Mesendoderm (in vitro differentiated cells): ENCODE measurements around the gene NTS.
A peak's percentile ranks its signal among the peaks of the same experiment; 100 is the strongest.

ENCODE experiments used
- DNase-seq: peaks from one replicate; pipeline ENCODE4 v3.0.0; 2013
- H2AK5ac ChIP-seq: 2 replicates; pipeline ENCODE4 v1.6.1; 2013; ENCODE audit warnings: low read length, inconsistent platforms
- H2BK120ac ChIP-seq: 2 replicates; pipeline ENCODE4 v1.6.1; 2013; ENCODE audit warnings: low read depth, mild to moderate bottlenecking, low read length, moderate library complexity, mixed read lengths
- H2BK15ac ChIP-seq: replicated peaks from 2 replicates; pipeline ENCODE4 v1.6.1; 2013; ENCODE audit warnings: low read depth, mild to moderate bottlenecking, moderate library complexity
- H2BK5ac ChIP-seq: 2 replicates; pipeline ENCODE4 v1.6.1; 2013; ENCODE audit warnings: low read length, inconsistent platforms
- H3K18ac ChIP-seq: 2 replicates; pipeline ENCODE4 v1.6.1; 2013; ENCODE audit warnings: mild to moderate bottlenecking, low read length, mixed read lengths
- H3K23ac ChIP-seq: one replicate; pipeline ENCODE4 v1.6.1; 2013; ENCODE audit warnings: low read length
- H3K27ac ChIP-seq: 2 replicates; pipeline ENCODE4 v1.5.1; 2013; ENCODE audit warnings: low read depth, mild to moderate bottlenecking, inconsistent platforms, low read length, moderate library complexity
- H3K27me3 ChIP-seq: 2 replicates; pipeline ENCODE4 v1.6.1; 2013; ENCODE audit warnings: low read length, control low read depth, mild to moderate bottlenecking, inconsistent platforms; ENCODE audit not compliant: insufficient read depth, poor library complexity
- H3K36me3 ChIP-seq: 2 replicates; pipeline ENCODE4 v1.6.1; 2013; ENCODE audit warnings: low read length, inconsistent platforms; ENCODE audit not compliant: control insufficient read depth, insufficient read depth
- H3K4ac ChIP-seq: one replicate; pipeline ENCODE4 v1.6.1; 2013; ENCODE audit warnings: low read depth, mild to moderate bottlenecking, low read length, moderate library complexity
- H3K4me1 ChIP-seq: 2 replicates; pipeline ENCODE4 v1.6.1; 2013; ENCODE audit warnings: low read depth, low read length, inconsistent platforms; ENCODE audit not compliant: control insufficient read depth
- H3K4me2 ChIP-seq: 2 replicates; pipeline ENCODE4 v1.6.1; 2013; ENCODE audit warnings: low read length
- H3K4me3 ChIP-seq: 2 replicates; pipeline ENCODE4 v1.5.1; 2013; ENCODE audit warnings: mild to moderate bottlenecking, low read length
- H3K56ac ChIP-seq: one replicate; pipeline ENCODE4 v1.6.1; 2013; ENCODE audit warnings: low read length
- H3K79me1 ChIP-seq: 2 replicates; pipeline ENCODE4 v1.6.1; 2013; ENCODE audit warnings: low read length, inconsistent platforms
- H3K79me2 ChIP-seq: 2 replicates; pipeline ENCODE4 v1.6.1; 2013; ENCODE audit warnings: mild to moderate bottlenecking, low read length; ENCODE audit not compliant: control insufficient read depth, insufficient read depth
- H3K9ac ChIP-seq: 2 replicates; pipeline ENCODE4 v1.6.1; 2013; ENCODE audit warnings: low read length, inconsistent platforms
- H4K5ac ChIP-seq: one replicate; pipeline ENCODE4 v1.6.1; 2013; ENCODE audit warnings: low read length
- H4K8ac ChIP-seq: one replicate; pipeline ENCODE4 v1.6.1; 2013; ENCODE audit warnings: low read depth, mild to moderate bottlenecking, control low read depth, low read length, moderate library complexity
- whole genome bisulfite sequencing: extraction: QIAGEN DNeasy Blood & Tissue Kit; methylation state at CpG from one replicate; pipeline ENCODE4 v1.1.7; 2013; ENCODE audit warnings: low lambda C conversion rate, missing lambda C conversion rate; ENCODE audit not compliant: insufficient coverage; ENCODE audit errors: extremely low coverage; 5-methylcytosine and 5-hydroxymethylcytosine counted together

The NTS gene

DNA sequence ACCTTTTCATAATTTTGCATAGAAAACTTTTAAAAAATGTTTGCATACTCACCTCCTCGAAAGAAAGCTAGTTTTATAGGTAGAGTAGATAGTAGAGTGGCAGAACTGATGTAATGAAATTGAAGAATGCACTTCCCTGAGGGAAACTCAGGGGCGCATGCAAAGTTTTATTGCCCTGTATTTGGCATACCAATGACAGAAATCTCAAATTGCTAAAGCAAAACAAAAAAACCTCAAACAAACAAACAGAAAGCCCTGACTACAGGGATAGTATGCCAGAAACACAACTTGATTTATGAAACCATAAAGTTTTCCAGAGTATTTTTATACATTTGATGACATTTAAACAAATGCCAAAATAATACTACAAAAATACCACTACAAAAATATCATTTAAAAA lies 39.7 kb upstream of the NTS start:
- Histone ChIP-seq H2BK15ac (no peak overlapping the region), H3K79me1 (no peaks in the 10 kb centered on the region), H3K4ac (no peak overlapping the region), H3K79me2 (no peaks in the 10 kb centered on the region), H3K9ac (no peak overlapping the region), H3K4me3 (no peak overlapping the region), H3K18ac (no peak overlapping the region), H4K8ac (no peak overlapping the region), H4K5ac (no peak overlapping the region), H2AK5ac (no peak overlapping the region), H3K4me1 (peaks cover 6% of the 10 kb centered on the region), H2BK120ac (no peak overlapping the region), H2BK5ac (no peak overlapping the region), H3K27ac (no peak overlapping the region), H3K56ac (no peak overlapping the region), H3K36me3 (no peaks in the 10 kb centered on the region), H3K23ac (no peak overlapping the region), H3K27me3 (no peaks in the 10 kb centered on the region), H3K4me2 (no peak overlapping the region)
- no CpG with 5 or more reads among the region's 2 CpGs for WGBS
- peak; percentile 66 for DNase-seq

- Histone ChIP-seq H3K9ac (peak overlapping the region; percentile 61), H4K8ac (no peak overlapping the region), H3K23ac (no peak overlapping the region), H3K79me1 (no peaks in the 10 kb centered on the region), H3K27ac (peak overlapping the region; percentile 87), H3K4ac (peak overlapping the region; percentile 79), H4K5ac (no peak overlapping the region), H3K27me3 (no peaks in the 10 kb centered on the region), H3K56ac (peak overlapping the region; percentile 91), H3K4me1 (peaks cover 6% of the 10 kb centered on the region), H3K79me2 (no peaks in the 10 kb centered on the region), H2BK120ac (peak overlapping the region; percentile 89), H3K18ac (peak overlapping the region; percentile 43), H2AK5ac (no peak overlapping the region), H3K4me2 (peak overlapping the region; percentile 38), H3K36me3 (no peaks in the 10 kb centered on the region), H2BK5ac (peak overlapping the region; percentile 61), H3K4me3 (no peak overlapping the region), H2BK15ac (peak overlapping the region; percentile 47)
- WGBS: no CpG with 5 or more reads among the region's 4 CpGs
- DNase-seq: peak; percentile 64
These were observed 38.5 kb upstream of the NTS start for GRCh38 chr12:85835426-85836196.

GRCh38 chr12:85836197-85837090 lies 37.7 kb upstream of the NTS start, which contains the start of gene RASSF9:
RASSF9 (minus strand) TSS chr12:85836409; CDS start chr12:85836201, 208 bp downstream.
- Histone ChIP-seq H2BK15ac (peak within 1 kb of the TSS; percentile 47), H3K9ac (peak within 1 kb of the TSS; percentile 61), H3K4ac (peak within 1 kb of the TSS; percentile 88), H2AK5ac (no peak within 1 kb of the TSS), H3K23ac (no peak within 1 kb of the TSS), H3K4me3 (no peak within 1 kb of the TSS), H3K27ac (peak within 1 kb of the TSS; percentile 87), H3K79me2 (no peaks in the 10 kb centered on the region), H2BK120ac (peak within 1 kb of the TSS; percentile 89), H3K79me1 (no peaks in the 10 kb centered on the region), H3K56ac (peak within 1 kb of the TSS; percentile 91), H3K4me1 (peaks cover 6% of the 10 kb centered on the region), H3K36me3 (no peaks in the 10 kb centered on the region), H3K4me2 (peak within 1 kb of the TSS; percentile 38), H3K18ac (peak within 1 kb of the TSS; percentile 43), H4K8ac (peak within 1 kb of the TSS; percentile 83), H2BK5ac (peak within 1 kb of the TSS; percentile 61), H4K5ac (no peak within 1 kb of the TSS), H3K27me3 (no peaks in the 10 kb centered on the region)
- WGBS: no CpG with 5 or more reads among the region's 15 CpGs
- DNase-seq: peak; percentile 84

GRCh38 chr12:85843606-85844310 lies 30.3 kb upstream of the NTS start:
- no peak overlapping the region for H3K56ac ChIP-seq
- no peak overlapping the region for H4K8ac ChIP-seq
- H2AK5ac ChIP-seq: no peak overlapping the region
- no peaks in the 10 kb centered on the region for H3K79me2 ChIP-seq
- no peak for DNase-seq
- H3K23ac ChIP-seq: no peak overlapping the region
- no peak overlapping the region for H2BK5ac ChIP-seq
- no peak overlapping the region for H3K18ac ChIP-seq
- no peak overlapping the region for H3K9ac ChIP-seq
- peaks cover 3% of the 10 kb centered on the region for H3K4me1 ChIP-seq
- H3K27me3 ChIP-seq: no peaks in the 10 kb centered on the region
- H3K4ac ChIP-seq: no peak overlapping the region
- no CpG with 5 or more reads among the region's 17 CpGs for WGBS
- H3K4me3 ChIP-seq: no peak overlapping the region
- H3K36me3 ChIP-seq: no peaks in the 10 kb centered on the region
- no peak overlapping the region for H3K4me2 ChIP-seq
- H2BK15ac ChIP-seq: no peak overlapping the region
- H3K79me1 ChIP-seq: no peaks in the 10 kb centered on the region
- H4K5ac ChIP-seq: no peak overlapping the region
- H2BK120ac ChIP-seq: no peak overlapping the region
- H3K27ac ChIP-seq: no peak overlapping the region

- no peak overlapping the region for H3K4me2 ChIP-seq
- no peaks in the 10 kb centered on the region for H3K36me3 ChIP-seq
- H3K27ac ChIP-seq: no peak overlapping the region
- H3K4me3 ChIP-seq: no peak overlapping the region
- no peak overlapping the region for H4K8ac ChIP-seq
- no peak overlapping the region for H2BK15ac ChIP-seq
- no peak overlapping the region for H4K5ac ChIP-seq
- H3K18ac ChIP-seq: no peak overlapping the region
- peaks cover 3% of the 10 kb centered on the region for H3K4me1 ChIP-seq
- no peak overlapping the region for H3K23ac ChIP-seq
- H3K9ac ChIP-seq: no peak overlapping the region
- no peaks in the 10 kb centered on the region for H3K27me3 ChIP-seq
- no peak overlapping the region for H2BK5ac ChIP-seq
- no peak overlapping the region for H2AK5ac ChIP-seq
- H3K4ac ChIP-seq: no peak overlapping the region
- H3K79me1 ChIP-seq: no peaks in the 10 kb centered on the region
- no CpG with 5 or more reads among the region's 3 CpGs for WGBS
- no peaks in the 10 kb centered on the region for H3K79me2 ChIP-seq
- H2BK120ac ChIP-seq: no peak overlapping the region
- no peak overlapping the region for H3K56ac ChIP-seq
- DNase-seq: no peak
These were observed 24.8 kb upstream of the NTS start for GRCh38 chr12:85849344-85849743.
